GM12878 (cell line): ENCODE measurements around the gene CCDC87. TPM values are rescaled to one million over a fixed set of nuclear protein-coding genes. Genes with fewer than 3 reads are reported as not detected.
A peak's percentile ranks its signal among the peaks of the same experiment; 100 is the strongest.

Source experiments
- ATAC-seq: fragments of 200-7000 bp; cut with Tn5 transposase; 3 replicates; pipeline ENCODE4 v1.9.1; 2020; ENCODE audit warnings: mild to moderate bottlenecking, moderate library complexity
- BruUV-seq: library from RNA; stranded (reverse); fragments of 400-500 nt; replicated peaks from 2 replicates; lab custom pipeline; 2021; lab: Mats Ljungman, UMichigan
- CTCF ChIA-PET: fragments of 300-600 bp; sonication (Branson Sonifier 250); formaldehyde crosslinking; extraction: SDS; loops from one replicate; lab custom pipeline; 2021; ENCODE audit warnings: inconsistent platforms; lab: Yijun Ruan, JAX
- POLR2A ChIA-PET: fragments of 350-600 bp; formaldehyde crosslinking; extraction: SDS; loops from one replicate; lab custom pipeline; 2021; ENCODE audit warnings: inconsistent platforms; lab: Charles Lee
- RAD21 ChIA-PET: fragments of 300-600 bp; sonication (Branson Sonifier 250); formaldehyde crosslinking; loops from one replicate; lab custom pipeline; 2023; ENCODE audit warnings: antibody characterized with exemption; ENCODE audit not compliant: unreplicated experiment; lab: Charles Lee
- SMC1A ChIA-PET: fragments of 300-600 bp; sonication (Branson Sonifier 250); formaldehyde crosslinking; loops from one replicate; lab custom pipeline; 2023; ENCODE audit not compliant: unreplicated experiment, uncharacterized antibody; lab: Charles Lee
- DNase-seq: peaks from one replicate; pipeline ENCODE4 v3.0.0-alpha.2; 2011; ENCODE audit warnings: low read depth, low spot score
- FAIRE-seq: peaks from 3 replicates; lab custom pipeline; 2011; peaks lifted over from hg19 to GRCh38; lab: Jason Lieb, UNC
- H2AFZ ChIP-seq: 2 replicates; pipeline ENCODE4 v1.6.0; 2011; ENCODE audit warnings: low read depth, low read length, control low read depth; ENCODE audit not compliant: control insufficient read depth
- H3K27ac ChIP-seq: 2 replicates; pipeline ENCODE4 v1.5.1; 2011; ENCODE audit warnings: control low read depth; ENCODE audit not compliant: control insufficient read depth, insufficient read depth
- H3K27me3 ChIP-seq, 2 experiments: replicated peaks in 1 of 2; 2 replicates each; pipeline versions ENCODE4 v1.6.0 to v1.6.1; 2011; ENCODE audit warnings: low read length in 1 of 2; ENCODE audit not compliant: control insufficient read depth in 2 of 2, insufficient read depth in 2 of 2
- H3K36me3 ChIP-seq, 2 experiments: 2 replicates each; pipeline ENCODE4 v1.5.1; 2011; ENCODE audit warnings: low read length in 1 of 2; ENCODE audit not compliant: control insufficient read depth in 2 of 2, insufficient read depth in 2 of 2
- H3K4me1 ChIP-seq: 2 replicates; pipeline ENCODE4 v1.6.1; 2011; ENCODE audit warnings: mild to moderate bottlenecking, low read length, moderate library complexity, mixed read lengths; ENCODE audit not compliant: control insufficient read depth, insufficient read depth
- H3K4me2 ChIP-seq: 2 replicates; pipeline ENCODE4 v1.6.0; 2011; ENCODE audit warnings: control low read depth; ENCODE audit not compliant: control insufficient read depth, insufficient read depth
- H3K4me3 ChIP-seq: fragments of 200-600 bp; sonication (generic); 2 replicates; pipeline ENCODE4 v1.5.1; 2016
- H3K79me2 ChIP-seq: 2 replicates; pipeline ENCODE4 v1.6.0; 2011; ENCODE audit warnings: low read length; ENCODE audit not compliant: control insufficient read depth, insufficient read depth
- H3K9ac ChIP-seq: 2 replicates; pipeline ENCODE4 v1.8.0; 2011; ENCODE audit warnings: low read length, control low read depth, mixed read lengths; ENCODE audit not compliant: control insufficient read depth, insufficient read depth
- H3K9me3 ChIP-seq: replicated peaks from 3 replicates; pipeline ENCODE4 v1.5.1; 2011; ENCODE audit warnings: mild to moderate bottlenecking, low read length; ENCODE audit not compliant: control insufficient read depth, insufficient read depth
- H4K20me1 ChIP-seq: 2 replicates; pipeline ENCODE4 v1.6.0; 2011; ENCODE audit not compliant: control insufficient read depth, insufficient read depth
- BHLHE40 ChIP-seq, 2 experiments: fragments of 450-650 bp in 1 of 2; IDR thresholded peaks; 2 replicates each; pipeline ENCODE4 v1.6.1; 2011 to 2017; ENCODE audit warnings: low read depth in 2 of 2, borderline replicate concordance in 1 of 2, improper control_type of control experiment in 1 of 2, low read length in 1 of 2, mild to moderate bottlenecking in 1 of 2
- CBX3 ChIP-seq: fragments of 200-600 bp; sonication (generic); IDR thresholded peaks from 2 replicates; pipeline ENCODE4 v1.6.1; 2016; ENCODE audit warnings: low read depth, borderline replicate concordance
- MEF2B ChIP-seq: fragments of 450-650 bp; IDR thresholded peaks from 2 replicates; pipeline ENCODE4 v1.6.1; 2018; ENCODE audit warnings: mild to moderate bottlenecking, moderate library complexity; ENCODE audit not compliant: partially characterized antibody, poor library complexity, severe bottlenecking
- NFXL1 ChIP-seq: fragments of 450-650 bp; IDR thresholded peaks from 2 replicates; pipeline ENCODE4 v1.6.1; 2017; ENCODE audit warnings: antibody characterized with exemption, mild to moderate bottlenecking, borderline replicate concordance
- NFYA ChIP-seq: IDR thresholded peaks from 2 replicates; pipeline ENCODE4 v1.6.1; 2011; ENCODE audit warnings: low read depth, mild to moderate bottlenecking, low read length, improper control_type of control experiment, borderline replicate concordance
- NR2C1 ChIP-seq: fragments of 450-650 bp; IDR thresholded peaks from 2 replicates; pipeline ENCODE4 v1.6.1; 2017; ENCODE audit warnings: antibody characterized with exemption, mild to moderate bottlenecking, moderate library complexity
- SMARCA5 ChIP-seq: fragments of 450-650 bp; IDR thresholded peaks from 2 replicates; pipeline ENCODE4 v1.6.1; 2017; ENCODE audit warnings: mild to moderate bottlenecking
- TARDBP ChIP-seq: IDR thresholded peaks from 2 replicates; pipeline ENCODE4 v1.6.1; 2016; ENCODE audit warnings: borderline replicate concordance
- ZBED1 ChIP-seq: IDR thresholded peaks from 2 replicates; pipeline ENCODE4 v1.6.1; 2016; ENCODE audit warnings: borderline replicate concordance
- WGBS: methylation state at CpG from one replicate; pipeline ENCODE4 v1.1.6; 2016; ENCODE audit warnings: low lambda C conversion rate; ENCODE audit not compliant: insufficient replicate concordance, insufficient coverage; ENCODE audit errors: missing lambda C conversion rate; 5-methylcytosine and 5-hydroxymethylcytosine counted together
- in situ Hi-C: fragments of 300-500 bp; cut with MboI; formaldehyde crosslinking; loops from 9 replicates; pipeline ENCODE4 v1.14.3; 2018; ENCODE audit warnings: mixed read lengths
- intact Hi-C: fragments of 100-400 bp; cut with micrococcal nuclease; formaldehyde crosslinking; loops from one replicate; pipeline ENCODE4 v1.14.2; 2022; ENCODE audit not compliant: unreplicated experiment
- polyA plus RNA-seq, 11 experiments: library from polyadenylated mRNA; depleted of rRNA in 4 of 11; unstranded in 6 of 11; stranded (reverse) in 5 of 11; fragments of >200 nt; fragmentation: Nextera tagmentation in 4 of 11; fragmentation: Illumina TruSeq in 1 of 11; extraction: Ambion mirVana in 4 of 11; extraction: Trizol in 1 of 11; gene quantifications; 1 replicate in 1 of 11; 2 replicates in 10 of 11; pipeline versions ENCODE4 v1.2.1 to v1.2.3, GENCODE V29; 2011 to 2016; ENCODE audit warnings: inconsistent platforms in 2 of 11, missing spikeins in 2 of 11, low read depth in 1 of 11
- total RNA-seq, 4 experiments: library from RNA; depleted of rRNA in 3 of 4; stranded (reverse); fragments of >200 nt in 3 of 4; fragmentation: Illumina TruSeq in 1 of 4; extraction: Trizol in 1 of 4; gene quantifications; 2 replicates each; pipeline versions ENCODE4 v1.2.1 to v1.2.3, GENCODE V29; 2013 to 2021
- TF ChIP-seq, protein P1 (sequence below): fragments of 450-650 bp; IDR thresholded peaks from 2 replicates; pipeline ENCODE4 v1.6.1; 2016; ENCODE audit warnings: mild to moderate bottlenecking
- TF ChIP-seq, protein P2 (sequence below): fragments of 450-650 bp; IDR thresholded peaks from 2 replicates; pipeline ENCODE4 v1.6.1; 2016; ENCODE audit warnings: mild to moderate bottlenecking
- TF ChIP-seq, protein P3 (sequence below): fragments of 450-650 bp; conservative IDR thresholded peaks from 2 replicates; pipeline ENCODE4 v1.6.1; 2017; ENCODE audit warnings: mild to moderate bottlenecking, moderate library complexity

CCDC87 gene
- total and polyA plus RNA-seq, 10 of the 15 experiments (the other 5 are each of a cell fraction or from before 2014, with no cell fraction given), result 0.02 to 0.17 (median 0.09) TPM; not detected in 3

DNA sequence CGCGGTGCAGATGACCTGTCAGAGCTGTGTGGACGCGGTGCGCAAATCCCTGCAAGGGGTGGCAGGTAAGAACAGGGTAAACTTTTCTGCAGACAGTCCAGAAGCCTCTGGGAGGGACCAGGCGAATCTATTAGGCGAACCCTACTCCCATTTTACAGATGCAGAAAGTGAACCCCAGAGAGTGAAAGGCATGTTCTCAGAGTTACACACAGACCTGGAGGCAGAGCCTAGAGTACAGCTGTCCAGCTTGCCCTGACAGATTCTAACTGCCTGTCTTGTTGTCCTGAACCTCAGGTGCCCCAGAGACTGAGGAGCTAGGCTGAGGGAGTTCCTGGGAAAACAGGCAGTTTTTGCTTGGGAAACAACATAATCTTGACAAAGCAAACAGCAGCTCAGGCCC, 787 bp upstream of the CCDC87 start:
- RAD21 ChIA-PET, result interaction anchor here (1.3 to 3.3 kb wide), 2 partner anchors 16 to 84 kb away, joined by 3 to 27 read pairs; partner anchors contain the start of gene RBM4B

DNA sequence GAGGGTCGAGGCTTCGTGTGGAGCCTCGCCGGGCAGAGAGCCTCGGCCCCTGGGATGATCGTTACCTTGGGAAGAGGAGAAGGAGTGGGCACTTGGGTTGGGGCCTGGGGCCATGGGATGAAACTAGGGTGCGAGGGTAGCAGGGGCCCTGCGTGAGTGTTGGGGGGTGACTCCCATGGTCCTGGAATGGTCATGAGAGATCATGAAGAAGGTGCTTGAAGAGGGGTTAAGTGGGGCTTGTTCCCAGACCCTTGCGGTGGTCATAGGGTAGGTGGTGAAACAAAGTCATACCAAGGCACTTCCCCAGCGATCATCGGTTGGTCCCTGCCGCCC, 406 bp upstream of the CCDC87 start:
- Histone ChIP-seq H3K36me3 (no peaks in the 10 kb centered on the region), H3K9me3 (no peaks in the 10 kb centered on the region), H3K4me3 (peak overlapping the region; percentile 85), H3K4me1 (peaks cover 13% of the 10 kb centered on the region), H3K27me3 (no peaks in the 10 kb centered on the region), H4K20me1 (no peaks in the 10 kb centered on the region), H3K79me2 (peaks cover 23% of the 10 kb centered on the region), H3K9ac (peak overlapping the region; percentile 95), H2AFZ (peak overlapping the region; percentile 91), H3K4me2 (peak overlapping the region; percentile 97), H3K27ac (peak overlapping the region; percentile 62)
- WGBS, result 2% methylated on average over 12 of the region's 12 CpGs
- ATAC-seq (peak; percentile 26), FAIRE-seq (peak; percentile 56), DNase-seq (no peak)
- in situ Hi-C loops (no loop called here), intact Hi-C loops (loop anchor here (2.0 to 5.0 kb wide), 2 partner anchors 24 to 84 kb away; partner anchors contain the start of genes RBM14 and RBM4B)
- BruUV-seq, result TSS peak; percentile 84
- ChIA-PET POLR2A (interaction anchor here (0.8 to 6.9 kb wide), 10 partner anchors 12 to 84 kb away, joined by 3 to 60 read pairs (median 4); partner anchors contain the start of genes RBM14, RBM4, RBM4B and ZDHHC24), RAD21 (interaction anchor here (1.1 to 3.3 kb wide), 6 partner anchors 15 to 85 kb away, joined by 3 to 27 read pairs (median 4); partner anchors contain the start of genes RBM4 and RBM4B), CTCF (interaction anchor here (1.1 to 7.7 kb wide), 10 partner anchors 13 to 85 kb away, joined by 3 to 75 read pairs (median 8); partner anchors contain the start of genes CTSF, RBM4 and RBM4B), SMC1A (interaction anchor here (0.9 to 4.2 kb wide), 6 partner anchors 12 to 85 kb away, joined by 3 to 19 read pairs (median 6); partner anchors contain the start of genes RBM14 and RBM4B)
- TF ChIP-seq, protein P1, sequence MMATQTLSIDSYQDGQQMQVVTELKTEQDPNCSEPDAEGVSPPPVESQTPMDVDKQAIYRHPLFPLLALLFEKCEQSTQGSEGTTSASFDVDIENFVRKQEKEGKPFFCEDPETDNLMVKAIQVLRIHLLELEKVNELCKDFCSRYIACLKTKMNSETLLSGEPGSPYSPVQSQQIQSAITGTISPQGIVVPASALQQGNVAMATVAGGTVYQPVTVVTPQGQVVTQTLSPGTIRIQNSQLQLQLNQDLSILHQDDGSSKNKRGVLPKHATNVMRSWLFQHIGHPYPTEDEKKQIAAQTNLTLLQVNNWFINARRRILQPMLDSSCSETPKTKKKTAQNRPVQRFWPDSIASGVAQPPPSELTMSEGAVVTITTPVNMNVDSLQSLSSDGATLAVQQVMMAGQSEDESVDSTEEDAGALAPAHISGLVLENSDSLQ, result no peak
- no peak for TF ChIP-seq NR2C1
- no peak for TF ChIP-seq CBX3
- TF ChIP-seq, protein P2, sequence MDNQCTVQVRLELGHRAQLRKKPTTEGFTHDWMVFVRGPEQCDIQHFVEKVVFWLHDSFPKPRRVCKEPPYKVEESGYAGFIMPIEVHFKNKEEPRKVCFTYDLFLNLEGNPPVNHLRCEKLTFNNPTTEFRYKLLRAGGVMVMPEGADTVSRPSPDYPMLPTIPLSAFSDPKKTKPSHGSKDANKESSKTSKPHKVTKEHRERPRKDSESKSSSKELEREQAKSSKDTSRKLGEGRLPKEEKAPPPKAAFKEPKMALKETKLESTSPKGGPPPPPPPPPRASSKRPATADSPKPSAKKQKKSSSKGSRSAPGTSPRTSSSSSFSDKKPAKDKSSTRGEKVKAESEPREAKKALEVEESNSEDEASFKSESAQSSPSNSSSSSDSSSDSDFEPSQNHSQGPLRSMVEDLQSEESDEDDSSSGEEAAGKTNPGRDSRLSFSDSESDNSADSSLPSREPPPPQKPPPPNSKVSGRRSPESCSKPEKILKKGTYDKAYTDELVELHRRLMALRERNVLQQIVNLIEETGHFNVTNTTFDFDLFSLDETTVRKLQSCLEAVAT, result no peak
- TF ChIP-seq, protein P3, sequence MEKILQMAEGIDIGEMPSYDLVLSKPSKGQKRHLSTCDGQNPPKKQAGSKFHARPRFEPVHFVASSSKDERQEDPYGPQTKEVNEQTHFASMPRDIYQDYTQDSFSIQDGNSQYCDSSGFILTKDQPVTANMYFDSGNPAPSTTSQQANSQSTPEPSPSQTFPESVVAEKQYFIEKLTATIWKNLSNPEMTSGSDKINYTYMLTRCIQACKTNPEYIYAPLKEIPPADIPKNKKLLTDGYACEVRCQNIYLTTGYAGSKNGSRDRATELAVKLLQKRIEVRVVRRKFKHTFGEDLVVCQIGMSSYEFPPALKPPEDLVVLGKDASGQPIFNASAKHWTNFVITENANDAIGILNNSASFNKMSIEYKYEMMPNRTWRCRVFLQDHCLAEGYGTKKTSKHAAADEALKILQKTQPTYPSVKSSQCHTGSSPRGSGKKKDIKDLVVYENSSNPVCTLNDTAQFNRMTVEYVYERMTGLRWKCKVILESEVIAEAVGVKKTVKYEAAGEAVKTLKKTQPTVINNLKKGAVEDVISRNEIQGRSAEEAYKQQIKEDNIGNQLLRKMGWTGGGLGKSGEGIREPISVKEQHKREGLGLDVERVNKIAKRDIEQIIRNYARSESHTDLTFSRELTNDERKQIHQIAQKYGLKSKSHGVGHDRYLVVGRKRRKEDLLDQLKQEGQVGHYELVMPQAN, result no peak
- no peak for TF ChIP-seq NFYA
- peak; percentile 28 for TF ChIP-seq MEF2B
- TF ChIP-seq ZBED1, result no peak
- TF ChIP-seq BHLHE40 (IDR thresholded peaks at IDR 0.05; ENCODE audit: borderline replicate concordance in 1 of 2, low read depth in 2 of 2, low read length in 1 of 2), result no peak

More for the DNA sequence above, 787 bp upstream of the CCDC87 start:
- no peaks in the 10 kb centered on the region for H4K20me1 ChIP-seq
- ATAC-seq (no peak; the same call in 2 of the 3 replicates), FAIRE-seq (no peak), DNase-seq (no peak)
- ChIA-PET CTCF (interaction anchor here (0.7 to 7.7 kb wide), 5 partner anchors 13 to 85 kb away, joined by 3 to 75 read pairs (median 21); partner anchors contain the start of genes RBM4 and RBM4B), POLR2A (interaction anchor here (0.8 to 6.9 kb wide), 8 partner anchors 12 to 262 kb away, joined by 3 to 60 read pairs (median 3); partner anchors contain the start of genes RBM14, RBM4 and RBM4B), SMC1A (interaction anchor here (0.9 to 4.2 kb wide), 4 partner anchors 13 to 84 kb away, joined by 3 to 19 read pairs (median 10); partner anchors contain the start of genes RBM14 and RBM4B)
- peaks cover 13% of the 10 kb centered on the region for H3K4me1 ChIP-seq
- peak overlapping the region; percentile 97 for H3K4me2 ChIP-seq
- peaks cover 23% of the 10 kb centered on the region for H3K79me2 ChIP-seq
- H3K27me3 ChIP-seq, result no peaks in the 10 kb centered on the region
- BruUV-seq, result no TSS peak
- TF ChIP-seq SMARCA5, result 0 out of 2 replicates have a peak, but pooled peaks have one; percentile 1
- TF ChIP-seq NFXL1, result no peak
- TF ChIP-seq TARDBP, result no peak
- peak overlapping the region; percentile 95 for H3K9ac ChIP-seq
- peak overlapping the region; percentile 91 for H2AFZ ChIP-seq
- no peaks in the 10 kb centered on the region for H3K9me3 ChIP-seq
- no peaks in the 10 kb centered on the region for H3K36me3 ChIP-seq
- intact Hi-C loops (loop anchor here (2.0 to 5.0 kb wide), 2 partner anchors 23 to 84 kb away; partner anchors contain the start of genes RBM14 and RBM4B), in situ Hi-C loops (no loop called here)
- peak overlapping the region; percentile 85 for H3K4me3 ChIP-seq
- H3K27ac ChIP-seq, result peak overlapping the region; percentile 62
- WGBS, result 34% methylated on average over 7 of the region's 7 CpGs
